NCI-H2227 (cell line): ENCODE measurements around the gene UGT1A7.

Source experiments
- DNase-seq: peaks from one replicate; lab custom pipeline; 2025; ENCODE audit not compliant: unreplicated experiment; lab: John Stamatoyannopoulos, UW

UGT1A7 gene

DNA sequence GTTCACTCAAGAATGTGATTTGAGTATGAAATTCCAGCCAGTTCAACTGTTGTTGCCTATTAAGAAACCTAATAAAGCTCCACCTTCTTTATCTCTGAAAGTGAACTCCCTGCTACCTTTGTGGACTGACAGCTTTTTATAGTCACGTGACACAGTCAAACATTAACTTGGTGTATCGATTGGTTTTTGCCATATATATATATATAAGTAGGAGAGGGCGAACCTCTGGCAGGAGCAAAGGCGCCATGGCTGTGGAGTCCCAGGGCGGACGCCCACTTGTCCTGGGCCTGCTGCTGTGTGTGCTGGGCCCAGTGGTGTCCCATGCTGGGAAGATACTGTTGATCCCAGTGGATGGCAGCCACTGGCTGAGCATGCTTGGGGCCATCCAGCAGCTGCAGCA lies 78.3 kb downstream of the UGT1A7 start, which contains the start of gene UGT1A1:
UGT1A1 (plus strand) TSS at position 228 of the 400 bp plus-strand sequence; CDS start at position 246, 18 bp downstream.
- no peak for DNase-seq

DNA sequence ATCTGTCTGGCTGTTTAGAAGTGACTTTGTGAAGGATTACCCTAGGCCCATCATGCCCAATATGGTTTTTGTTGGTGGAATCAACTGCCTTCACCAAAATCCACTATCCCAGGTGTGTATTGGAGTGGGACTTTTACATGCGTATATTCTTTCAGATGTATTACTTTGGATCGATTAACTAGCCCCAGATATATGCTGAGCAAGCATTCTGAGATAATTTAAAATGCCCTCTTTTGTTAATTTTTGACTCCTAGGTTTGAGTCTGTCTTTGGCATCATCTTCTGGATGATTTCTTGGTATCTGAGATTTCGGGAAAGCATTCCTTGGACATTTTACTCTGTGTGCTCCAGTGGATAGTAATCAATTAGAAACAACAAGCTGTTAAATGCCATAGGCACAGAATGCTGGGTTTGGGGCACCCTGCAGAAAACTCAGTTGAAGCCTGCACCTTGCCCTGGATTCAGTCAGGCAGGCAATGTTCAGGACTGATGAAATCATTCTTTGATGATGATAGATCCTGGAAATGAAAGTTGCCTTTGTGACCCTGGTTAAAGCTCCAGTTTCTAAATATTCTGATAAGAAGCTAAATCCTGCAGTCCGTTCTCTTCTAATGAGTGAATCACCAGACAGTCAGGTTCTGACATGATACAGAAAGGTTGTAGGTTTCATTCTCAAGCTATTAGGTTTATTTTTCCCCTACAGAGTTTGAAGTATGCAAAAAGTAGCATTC lies 79.5 kb downstream of the UGT1A7 start:
- DNase-seq, result no peak

DNA sequence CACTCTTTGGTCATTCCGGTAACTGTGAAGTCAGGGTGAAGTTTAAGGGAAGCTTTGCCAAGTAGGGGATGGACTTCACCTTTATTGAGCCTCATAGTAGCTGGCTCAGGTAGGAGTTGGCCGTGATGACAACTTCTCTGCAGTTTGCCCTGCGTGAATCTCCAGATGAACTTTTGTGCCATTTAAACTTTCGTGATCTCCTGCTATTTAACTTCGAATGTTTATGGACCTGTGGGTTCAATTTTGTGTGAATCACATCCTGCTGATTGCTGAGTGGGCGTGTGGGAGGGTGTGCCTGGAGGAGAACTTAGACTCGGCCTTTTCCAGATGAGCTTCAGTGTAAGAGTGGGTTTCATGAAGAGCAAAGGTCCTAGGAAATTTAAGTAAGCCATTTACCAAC lies 82.6 kb downstream of the UGT1A7 start:
- no peak for DNase-seq

DNA sequence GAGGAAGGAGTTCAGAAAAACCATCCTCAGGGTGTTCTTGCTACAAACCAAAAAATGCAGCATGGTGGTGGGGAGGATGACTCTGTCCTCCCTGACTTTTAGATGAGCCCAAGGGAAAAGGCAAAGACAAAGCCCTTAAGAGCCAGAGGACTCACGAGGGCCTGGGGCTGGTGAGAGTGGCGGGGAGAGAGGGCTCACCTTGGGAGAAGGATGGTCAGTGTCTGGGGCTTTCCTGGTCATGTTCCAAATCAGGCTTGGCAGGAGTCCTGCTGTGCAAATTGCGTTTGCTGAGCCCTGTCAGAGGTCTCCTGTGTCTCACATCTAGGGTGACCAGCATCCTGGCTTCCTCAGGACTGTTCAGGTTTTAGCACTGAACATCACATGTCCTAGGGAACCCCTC lies 83.1 kb downstream of the UGT1A7 start:
- no peak for DNase-seq

DNA sequence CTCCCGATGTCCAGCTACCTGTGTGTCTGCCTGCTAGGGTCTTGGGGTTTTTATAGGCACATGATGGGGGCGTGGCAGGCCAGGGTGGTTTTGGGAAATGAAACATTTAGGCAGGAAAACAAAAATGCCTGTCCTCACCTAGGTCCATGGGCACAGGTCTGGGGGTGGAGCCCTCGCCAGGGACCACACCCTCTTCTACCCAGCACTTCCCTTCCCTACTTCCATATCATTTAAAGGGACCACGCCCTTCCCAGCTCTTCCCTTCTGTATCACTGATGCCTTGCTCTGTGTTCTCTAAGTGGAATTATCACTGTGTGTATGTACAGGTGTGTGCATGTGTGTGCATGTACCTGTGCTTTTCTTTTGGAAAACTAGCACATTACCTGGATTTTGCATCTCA lies 84.7 kb downstream of the UGT1A7 start:
- DNase-seq, result no peak

DNA sequence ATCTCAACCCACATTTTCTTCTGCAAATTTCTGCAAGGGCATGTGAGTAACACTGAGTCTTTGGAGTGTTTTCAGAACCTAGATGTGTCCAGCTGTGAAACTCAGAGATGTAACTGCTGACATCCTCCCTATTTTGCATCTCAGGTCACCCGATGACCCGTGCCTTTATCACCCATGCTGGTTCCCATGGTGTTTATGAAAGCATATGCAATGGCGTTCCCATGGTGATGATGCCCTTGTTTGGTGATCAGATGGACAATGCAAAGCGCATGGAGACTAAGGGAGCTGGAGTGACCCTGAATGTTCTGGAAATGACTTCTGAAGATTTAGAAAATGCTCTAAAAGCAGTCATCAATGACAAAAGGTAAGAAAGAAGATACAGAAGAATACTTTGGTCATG lies 86.4 kb downstream of the UGT1A7 start:
- no peak for DNase-seq

DNA sequence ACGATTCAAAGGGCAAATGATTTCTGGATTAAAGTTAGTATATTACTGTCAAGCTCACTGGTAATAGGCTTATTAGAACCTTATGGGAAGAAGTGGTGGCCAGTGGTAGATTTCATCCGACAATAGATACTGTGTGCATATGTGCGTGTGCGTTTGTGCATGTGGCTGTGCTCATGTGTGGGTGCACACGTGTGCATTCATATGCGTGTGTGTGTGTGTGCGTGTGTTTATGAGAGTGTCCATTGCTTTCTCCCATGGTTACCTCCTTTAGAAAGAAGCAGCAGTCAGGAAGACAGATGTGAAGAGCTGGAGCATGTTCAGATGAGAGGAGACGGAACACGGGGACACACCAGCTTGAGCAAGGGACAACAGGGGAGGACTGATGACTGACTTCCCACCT lies 87.6 kb downstream of the UGT1A7 start:
- DNase-seq, result no peak

DNA sequence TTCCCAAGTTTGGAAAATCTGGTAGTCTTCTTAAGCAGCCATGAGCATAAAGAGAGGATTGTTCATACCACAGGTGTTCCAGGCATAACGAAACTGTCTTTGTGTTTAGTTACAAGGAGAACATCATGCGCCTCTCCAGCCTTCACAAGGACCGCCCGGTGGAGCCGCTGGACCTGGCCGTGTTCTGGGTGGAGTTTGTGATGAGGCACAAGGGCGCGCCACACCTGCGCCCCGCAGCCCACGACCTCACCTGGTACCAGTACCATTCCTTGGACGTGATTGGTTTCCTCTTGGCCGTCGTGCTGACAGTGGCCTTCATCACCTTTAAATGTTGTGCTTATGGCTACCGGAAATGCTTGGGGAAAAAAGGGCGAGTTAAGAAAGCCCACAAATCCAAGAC lies 90.5 kb downstream of the UGT1A7 start:
- DNase-seq, result no peak

DNA sequence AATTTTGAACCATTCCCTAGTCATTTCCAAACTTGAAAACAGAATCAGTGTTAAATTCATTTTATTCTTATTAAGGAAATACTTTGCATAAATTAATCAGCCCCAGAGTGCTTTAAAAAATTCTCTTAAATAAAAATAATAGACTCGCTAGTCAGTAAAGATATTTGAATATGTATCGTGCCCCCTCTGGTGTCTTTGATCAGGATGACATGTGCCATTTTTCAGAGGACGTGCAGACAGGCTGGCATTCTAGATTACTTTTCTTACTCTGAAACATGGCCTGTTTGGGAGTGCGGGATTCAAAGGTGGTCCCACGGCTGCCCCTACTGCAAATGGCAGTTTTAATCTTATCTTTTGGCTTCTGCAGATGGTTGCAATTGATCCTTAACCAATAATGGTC lies 90.9 kb downstream of the UGT1A7 start:
- no peak for DNase-seq

DNA sequence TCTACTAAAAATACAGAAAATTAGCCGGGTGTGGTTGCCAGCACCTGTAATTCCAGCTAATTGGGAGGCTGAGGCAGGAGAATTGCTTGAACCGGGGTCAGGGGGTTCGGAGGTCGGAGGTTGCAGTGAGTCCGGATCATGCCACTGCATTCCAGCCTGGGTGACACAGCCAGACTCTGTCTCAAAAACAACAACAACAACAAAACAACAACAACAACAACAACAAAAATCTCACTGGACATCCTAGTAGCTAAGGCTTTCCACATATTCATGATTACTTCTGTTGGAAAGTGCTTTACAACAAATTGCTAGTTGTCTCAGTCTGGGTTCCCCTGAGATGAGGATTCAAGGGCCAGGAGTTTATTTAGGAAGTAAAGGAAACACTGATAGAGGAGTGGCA lies 92.2 kb downstream of the UGT1A7 start:
- no peak for DNase-seq

DNA sequence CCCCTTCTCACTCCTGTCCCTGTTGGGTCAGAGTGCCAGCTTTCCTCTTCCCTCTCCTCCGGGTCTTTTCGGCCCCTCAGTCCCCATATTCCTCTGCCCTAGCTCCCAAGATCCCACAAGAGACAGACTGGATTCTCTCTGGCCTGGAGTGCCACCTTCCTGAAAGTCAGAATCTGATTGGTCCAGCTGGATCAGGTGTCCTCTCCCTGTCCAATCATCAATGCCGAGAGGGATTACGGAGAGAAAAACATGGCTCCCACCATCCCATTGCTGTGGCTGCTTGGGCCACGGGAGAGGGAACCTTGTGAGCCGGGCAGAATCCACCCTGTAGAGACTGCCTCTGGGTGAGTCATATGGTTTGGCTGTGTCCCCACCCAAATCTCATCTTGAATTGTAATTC lies 93.7 kb downstream of the UGT1A7 start:
- no peak for DNase-seq

DNA sequence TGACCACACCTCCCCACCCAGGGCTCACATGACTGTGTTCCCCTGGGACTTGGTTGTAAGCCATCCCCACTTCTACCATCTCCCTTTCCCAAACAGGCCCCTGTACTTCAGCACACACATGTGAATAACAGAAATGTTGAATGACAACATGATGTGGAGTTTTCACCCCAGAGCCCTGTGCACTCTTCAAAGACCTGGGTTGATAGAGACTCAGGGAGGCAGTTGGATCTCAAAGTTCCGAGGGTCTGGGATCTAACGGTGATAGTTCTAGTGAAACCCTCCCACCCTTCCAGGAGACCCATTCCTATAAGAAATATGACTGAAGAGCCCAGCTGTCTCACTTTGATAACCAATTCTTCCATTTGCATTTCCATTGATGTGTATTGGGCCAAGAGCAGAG lies 96.3 kb downstream of the UGT1A7 start, which contains the start of gene MROH2A:
MROH2A (plus strand) TSS at position 301 of the 400 bp plus-strand sequence. CDS start 1,029 bp downstream, outside the sequence.
- no peak for DNase-seq

DNA sequence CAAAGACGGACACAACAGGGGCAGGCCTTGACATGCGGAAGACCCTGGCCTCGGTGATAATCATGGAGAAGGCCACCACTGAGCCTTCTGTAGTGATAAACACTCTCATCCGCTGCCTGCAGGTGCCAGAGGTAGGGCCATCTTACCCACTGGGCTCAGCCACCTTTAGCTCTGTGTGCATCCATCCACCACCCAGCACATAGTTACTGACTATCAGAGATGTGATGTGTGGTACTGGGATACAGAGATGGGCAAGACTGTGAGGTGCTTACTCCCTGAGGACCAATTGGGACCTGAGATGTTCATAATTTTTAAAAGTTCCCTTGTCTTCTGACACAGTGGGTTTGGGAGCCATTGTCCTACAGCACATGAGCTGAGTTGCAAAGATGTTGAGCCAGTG lies 98.0 kb downstream of the UGT1A7 start:
- DNase-seq, result no peak

DNA sequence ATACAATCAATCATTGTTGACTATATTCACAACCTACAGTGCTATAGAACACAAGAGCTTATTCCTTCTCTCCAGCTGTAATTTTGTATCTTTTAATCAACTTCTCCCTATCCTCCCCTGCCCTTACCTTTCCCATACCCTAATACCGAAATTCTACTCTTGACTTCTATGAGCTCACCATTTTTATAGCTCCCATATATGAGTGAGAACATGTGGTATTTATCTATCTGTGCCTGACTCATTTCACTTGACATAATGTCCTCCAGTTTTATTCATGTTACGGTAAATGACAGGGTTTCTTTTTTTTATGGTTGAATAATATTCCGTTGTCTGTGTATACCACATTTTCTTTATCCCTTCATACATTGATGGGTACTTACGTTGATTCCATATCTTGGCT lies 99.1 kb downstream of the UGT1A7 start:
- no peak for DNase-seq

DNA sequence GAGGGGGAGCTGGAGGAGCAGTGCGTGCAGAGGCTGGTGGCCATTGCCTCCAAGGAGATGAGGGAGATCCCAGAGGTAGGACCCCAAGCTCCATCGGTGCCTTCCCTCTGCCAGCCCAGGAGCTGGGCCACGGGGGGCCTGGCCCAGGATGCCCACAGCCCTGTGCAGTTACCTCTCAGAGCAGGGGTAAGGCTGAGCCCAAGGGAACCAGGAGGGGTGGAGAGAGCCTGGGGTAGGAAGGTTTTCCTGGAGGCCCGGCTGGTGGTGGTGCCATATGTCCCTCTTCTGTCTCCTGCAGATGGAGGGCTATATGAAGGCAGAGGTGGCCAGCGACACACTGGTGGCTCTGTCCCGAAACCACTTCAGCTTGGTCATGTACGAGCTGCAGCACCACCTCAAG lies 107.9 kb downstream of the UGT1A7 start:
- DNase-seq, result no peak

DNA sequence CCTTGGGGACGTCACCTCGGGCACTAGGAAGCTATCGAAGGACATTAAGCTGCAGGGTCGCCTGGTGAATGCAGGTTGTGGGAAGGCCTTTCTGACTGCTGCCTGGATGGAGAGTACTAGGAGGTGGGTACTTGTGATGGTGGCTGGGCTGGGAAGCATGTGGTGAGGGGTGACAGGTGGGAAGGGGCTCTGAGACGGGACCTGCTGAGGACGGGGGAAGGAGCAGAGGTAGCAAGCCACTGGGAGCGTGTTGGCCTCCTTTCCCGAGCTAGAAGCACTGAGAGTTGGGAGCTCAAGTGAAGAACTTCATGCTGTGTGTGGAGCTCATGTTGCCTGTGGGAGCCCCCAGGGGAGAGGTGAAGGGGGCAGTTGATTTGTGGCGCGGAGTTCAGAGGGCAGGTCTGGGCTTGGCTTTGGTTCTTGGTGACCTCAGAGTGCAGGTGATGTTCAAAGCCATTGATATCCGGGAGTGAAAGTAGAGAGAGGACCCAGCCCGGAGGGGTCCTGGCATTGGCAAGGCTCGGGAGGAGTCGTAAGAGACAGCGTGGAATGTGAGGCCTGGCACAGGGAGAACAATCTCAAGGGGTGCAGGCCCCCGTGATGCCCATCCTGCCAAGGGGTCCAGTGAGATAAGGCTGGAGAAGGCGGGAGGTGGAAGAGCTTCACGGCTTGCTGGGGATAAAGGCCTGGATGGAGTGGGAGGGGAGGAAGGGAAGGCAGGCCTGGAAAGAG lies 109.6 kb downstream of the UGT1A7 start:
- no peak for DNase-seq

DNA sequence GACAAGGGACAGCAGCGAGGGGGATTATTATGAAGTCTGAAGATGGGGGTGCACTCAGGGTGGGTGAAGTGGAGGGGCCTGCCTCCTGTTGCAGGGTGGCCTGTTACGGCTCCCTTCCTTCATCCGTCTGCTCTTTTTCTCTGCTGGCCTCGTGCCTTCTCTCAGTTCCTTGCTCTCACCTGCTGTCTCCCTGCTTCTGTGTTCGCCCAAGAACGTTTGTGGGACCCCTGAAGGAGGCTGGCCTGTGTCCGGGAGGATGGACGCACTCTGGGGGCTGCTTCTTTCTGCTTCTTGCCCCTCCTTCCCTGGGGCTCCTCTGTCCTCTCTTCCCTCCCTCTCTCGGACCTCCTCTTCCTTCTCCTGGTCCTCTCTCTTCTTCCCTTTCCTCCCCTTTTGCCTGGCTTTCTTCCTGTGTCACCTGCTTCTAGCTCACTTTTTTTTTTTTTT lies 110.2 kb downstream of the UGT1A7 start:
- DNase-seq, result no peak

DNA sequence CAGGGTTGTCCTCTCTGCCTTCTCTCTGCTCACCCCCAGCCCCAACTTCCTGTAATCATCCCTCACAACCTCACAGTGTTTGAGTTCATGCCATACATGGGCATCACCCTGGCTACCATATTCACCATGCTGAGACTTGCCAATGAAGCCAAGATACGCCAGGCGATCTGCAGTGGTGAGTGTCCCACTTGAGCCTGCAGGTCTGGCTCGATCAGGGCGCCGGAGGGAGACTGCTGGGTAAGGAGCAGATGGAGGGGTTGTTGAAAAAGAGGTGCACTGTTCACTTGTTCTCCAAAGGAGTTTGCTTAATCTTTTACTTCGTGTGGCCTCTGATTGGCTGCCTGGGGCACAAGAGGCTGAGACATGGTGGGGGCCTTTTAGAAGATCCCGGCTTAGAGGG lies 111.0 kb downstream of the UGT1A7 start:
- no peak for DNase-seq

DNA sequence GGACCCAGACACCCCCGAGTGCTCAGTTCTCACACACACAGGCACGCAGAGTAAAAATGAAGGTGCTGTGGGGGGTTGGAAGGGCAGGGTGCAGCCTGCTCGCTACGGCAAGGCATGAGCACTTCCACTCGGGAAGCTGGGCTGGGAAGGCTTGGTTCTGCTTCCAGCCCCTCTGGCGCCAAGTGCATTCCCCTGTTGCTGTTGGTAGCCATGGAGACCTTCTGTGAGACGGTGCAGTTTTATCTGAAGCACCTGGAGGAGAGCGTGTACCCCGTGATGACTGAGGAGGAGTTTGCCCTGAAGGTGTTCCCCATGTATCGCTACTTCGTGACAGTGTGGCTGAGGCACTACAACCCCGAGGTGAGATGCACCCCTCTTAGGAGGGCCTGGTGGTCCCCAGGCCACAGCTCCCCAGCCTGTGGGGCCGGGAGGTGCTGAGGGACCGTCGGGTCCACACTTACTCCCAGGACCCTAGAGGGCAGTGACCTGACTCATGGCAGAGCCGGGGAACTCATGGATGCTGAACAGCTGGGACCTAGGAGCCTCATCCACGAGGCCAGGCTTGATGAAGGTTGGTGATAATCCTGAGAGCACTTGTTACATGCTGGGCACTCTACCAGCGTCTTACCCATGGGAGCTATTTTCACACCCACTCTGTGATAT lies 111.9 kb downstream of the UGT1A7 start:
- DNase-seq, result no peak

DNA sequence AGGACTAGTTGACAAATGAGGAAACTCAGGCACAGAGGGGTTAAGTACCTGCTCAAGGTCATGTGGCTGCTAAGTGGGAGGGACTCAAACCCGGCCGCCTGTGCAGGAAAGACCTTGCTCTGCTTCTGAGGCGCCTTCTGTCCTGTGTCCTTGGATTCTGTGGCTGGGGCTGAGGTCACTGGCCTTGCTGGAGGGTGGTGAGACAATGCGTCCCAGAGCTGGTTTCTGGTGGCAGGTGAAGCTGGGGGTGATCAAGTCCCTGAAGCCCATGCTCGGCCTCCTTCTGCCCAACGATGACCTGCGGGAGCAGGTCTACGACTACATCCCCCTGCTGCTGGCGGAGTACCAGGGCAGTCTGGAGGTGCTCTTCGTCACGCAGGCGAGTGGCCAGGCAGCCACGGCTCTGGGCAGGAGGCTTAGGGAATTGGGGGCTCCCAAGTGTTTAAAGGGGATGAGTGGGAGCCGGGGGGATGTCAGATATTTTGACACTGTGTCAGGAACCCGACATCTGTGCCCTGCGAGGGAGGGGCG lies 112.5 kb downstream of the UGT1A7 start:
- no peak for DNase-seq

DNA sequence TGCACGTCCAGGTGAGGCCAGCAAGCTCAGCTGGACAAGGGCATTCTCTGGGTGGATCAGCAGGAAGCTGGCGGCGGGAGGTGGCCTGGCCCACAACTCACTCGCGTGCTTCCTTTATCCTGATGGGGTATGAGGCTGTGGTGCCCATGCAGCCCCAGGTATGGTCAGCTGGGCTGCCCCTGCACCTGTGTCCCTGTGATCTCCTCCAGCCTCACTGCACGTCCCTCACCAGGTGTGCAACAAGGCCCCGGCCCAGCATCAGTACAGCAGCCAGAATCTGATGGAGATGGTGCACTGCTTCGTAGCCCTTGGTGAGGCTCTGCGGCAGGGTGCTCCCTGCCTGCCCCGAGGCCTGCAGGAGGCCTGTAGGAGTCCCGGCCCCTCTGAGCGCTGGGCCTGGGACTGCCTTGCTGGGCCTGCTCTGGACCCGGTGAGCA lies 114.1 kb downstream of the UGT1A7 start:
- DNase-seq, result no peak

DNA sequence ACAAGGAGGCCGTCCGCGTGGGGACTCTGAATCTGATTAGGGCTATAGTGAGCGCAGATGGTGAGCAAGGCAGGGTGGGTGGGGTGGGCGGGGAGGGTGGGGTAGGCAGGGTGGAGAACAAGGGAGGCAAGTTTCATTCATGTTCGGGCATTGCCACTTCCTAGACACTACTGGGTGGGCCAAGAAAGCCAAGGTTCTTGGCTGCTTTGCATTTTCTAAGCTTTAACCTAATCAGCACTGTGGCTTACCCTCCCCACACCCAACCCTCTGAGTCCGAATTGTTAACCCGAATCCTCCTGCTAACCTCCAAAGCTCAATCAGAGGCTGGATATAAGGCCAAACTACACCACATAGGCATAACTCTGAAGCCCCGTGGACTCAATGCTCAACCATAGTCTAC lies 114.6 kb downstream of the UGT1A7 start:
- no peak for DNase-seq
